IMR-90 (cell line): ENCODE results near the gene NT5DC1.
"Not testable (repeated sequence)": the region's sequence is repeated elsewhere in the genome, so short reads cannot be mapped to it uniquely, and the experiment has no call there.

Source experiments
- NFE2L2 ChIP-seq: fragments of 150-350 bp; IDR thresholded peaks from 2 replicates; pipeline ENCODE4 v1.6.1; 2016; ENCODE audit warnings: low read depth, mild to moderate bottlenecking, low read length
- RFX5 ChIP-seq: IDR thresholded peaks from 2 replicates; pipeline ENCODE4 v1.8.0; 2012; ENCODE audit warnings: low read depth, mild to moderate bottlenecking, low read length, moderate library complexity
- TF ChIP-seq, protein P1 (sequence below): conservative IDR thresholded peaks from 2 replicates; pipeline ENCODE4 v1.5.1; 2012; ENCODE audit warnings: mild to moderate bottlenecking, low read depth, low read length, improper control_type of control experiment

- TF ChIP-seq, protein P1, sequence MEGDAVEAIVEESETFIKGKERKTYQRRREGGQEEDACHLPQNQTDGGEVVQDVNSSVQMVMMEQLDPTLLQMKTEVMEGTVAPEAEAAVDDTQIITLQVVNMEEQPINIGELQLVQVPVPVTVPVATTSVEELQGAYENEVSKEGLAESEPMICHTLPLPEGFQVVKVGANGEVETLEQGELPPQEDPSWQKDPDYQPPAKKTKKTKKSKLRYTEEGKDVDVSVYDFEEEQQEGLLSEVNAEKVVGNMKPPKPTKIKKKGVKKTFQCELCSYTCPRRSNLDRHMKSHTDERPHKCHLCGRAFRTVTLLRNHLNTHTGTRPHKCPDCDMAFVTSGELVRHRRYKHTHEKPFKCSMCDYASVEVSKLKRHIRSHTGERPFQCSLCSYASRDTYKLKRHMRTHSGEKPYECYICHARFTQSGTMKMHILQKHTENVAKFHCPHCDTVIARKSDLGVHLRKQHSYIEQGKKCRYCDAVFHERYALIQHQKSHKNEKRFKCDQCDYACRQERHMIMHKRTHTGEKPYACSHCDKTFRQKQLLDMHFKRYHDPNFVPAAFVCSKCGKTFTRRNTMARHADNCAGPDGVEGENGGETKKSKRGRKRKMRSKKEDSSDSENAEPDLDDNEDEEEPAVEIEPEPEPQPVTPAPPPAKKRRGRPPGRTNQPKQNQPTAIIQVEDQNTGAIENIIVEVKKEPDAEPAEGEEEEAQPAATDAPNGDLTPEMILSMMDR: not testable (repeated sequence)
- TF ChIP-seq RFX5, NFE2L2: not testable (repeated sequence)
Measured at GRCh38 chr6:116096048-116096759, 4.4 kb upstream of the NT5DC1 start.
